CD4-positive, CD25-positive, alpha-beta regulatory T cell (primary cell): ENCODE measurements around the gene KLHL24. TPM values are rescaled to one million over a fixed set of nuclear protein-coding genes. Genes with fewer than 3 reads are reported as not detected.
"Not testable (repeated sequence)": the region's sequence is repeated elsewhere in the genome, so short reads cannot be mapped to it uniquely, and the experiment has no call there.

Experiments
- ATAC-seq, 2 donors: fragments of 150-1000 bp; cut with Tn5 transposase; one replicate each; pipeline ENCODE4 v1.10.0; 2021; ENCODE audit warnings: low read depth in 2 of 2, moderate number of reproducible peaks in 2 of 2, moderate library complexity in 1 of 2
- DNase-seq, 3 donors: peaks; one replicate each; pipeline versions ENCODE4 v3.0.0 to v3.0.0-alpha.2; 2012 to 2022; ENCODE audit warnings: mixed read lengths in 1 of 3
- H3K27ac ChIP-seq: one replicate; pipeline ENCODE4 v1.7.0; 2013; ENCODE audit warnings: mild to moderate bottlenecking, low read length; ENCODE audit not compliant: insufficient read depth, poor library complexity, severe bottlenecking
- H3K27me3 ChIP-seq: one replicate; pipeline ENCODE4 v1.7.0; 2013; ENCODE audit warnings: low read length; ENCODE audit not compliant: control insufficient read depth, insufficient read depth
- H3K36me3 ChIP-seq: one replicate; pipeline ENCODE4 v1.7.0; 2013; ENCODE audit warnings: mild to moderate bottlenecking, low read length, moderate library complexity; ENCODE audit not compliant: control insufficient read depth, insufficient read depth
- H3K4me1 ChIP-seq: 2 replicates; pipeline ENCODE4 v1.7.0; 2013; ENCODE audit warnings: mild to moderate bottlenecking, low read length; ENCODE audit not compliant: insufficient read depth, control insufficient read depth, poor library complexity, severe bottlenecking
- H3K4me3 ChIP-seq: one replicate; pipeline ENCODE4 v1.7.0; 2013; ENCODE audit warnings: low read depth, mild to moderate bottlenecking, low read length, moderate library complexity
- H3K9me3 ChIP-seq, 2 experiments: 1 replicate in 1 of 2; 2 replicates in 1 of 2; pipeline ENCODE4 v1.7.0; 2013; ENCODE audit warnings: low read length in 2 of 2, mild to moderate bottlenecking in 1 of 2, moderate library complexity in 1 of 2; ENCODE audit not compliant: control insufficient read depth in 2 of 2
- H3K27ac Mint-ChIP-seq, 3 donors: one replicate each; pipeline ENCODE4 v1.8.0; 2020 to 2022; ENCODE audit warnings: mild to moderate bottlenecking in 3 of 3, mixed read lengths in 3 of 3, moderate library complexity in 2 of 3
- H3K27me3 Mint-ChIP-seq: one replicate; pipeline ENCODE4 v1.8.0; 2022; ENCODE audit warnings: mild to moderate bottlenecking, mixed read lengths
- H3K36me3 Mint-ChIP-seq: one replicate; pipeline ENCODE4 v1.8.0; 2020; ENCODE audit warnings: mixed read lengths
- H3K4me1 Mint-ChIP-seq, 4 donors: one replicate each; pipeline ENCODE4 v1.8.0; 2020 to 2022; ENCODE audit warnings: mixed read lengths in 4 of 4, mild to moderate bottlenecking in 1 of 4
- H3K4me3 Mint-ChIP-seq, 4 donors: one replicate each; pipeline ENCODE4 v1.8.0; 2020 to 2022; ENCODE audit warnings: mild to moderate bottlenecking in 4 of 4, mixed read lengths in 4 of 4, moderate library complexity in 3 of 4
- H3K9me3 Mint-ChIP-seq, 7 donors: one replicate each; pipeline ENCODE4 v1.8.0; 2020 to 2022; ENCODE audit warnings: mixed read lengths in 7 of 7, mild to moderate bottlenecking in 3 of 7, moderate library complexity in 2 of 7
- polyA plus RNA-seq, 4 donors: library from polyadenylated mRNA; unstranded; fragments of 300-500 nt; fragmentation: Illumina TruSeq; gene quantifications; one replicate each; pipeline ENCODE4 v1.2.3, GENCODE V29; 2021
- total RNA-seq: library from RNA; stranded (reverse); gene quantifications from one replicate; pipeline ENCODE4 v1.2.3, GENCODE V29; 2022

The KLHL24 gene
- total and polyA plus RNA-seq, 5 donors from 2014 or later: 37.0 to 144 (median 64.8) TPM

DNA sequence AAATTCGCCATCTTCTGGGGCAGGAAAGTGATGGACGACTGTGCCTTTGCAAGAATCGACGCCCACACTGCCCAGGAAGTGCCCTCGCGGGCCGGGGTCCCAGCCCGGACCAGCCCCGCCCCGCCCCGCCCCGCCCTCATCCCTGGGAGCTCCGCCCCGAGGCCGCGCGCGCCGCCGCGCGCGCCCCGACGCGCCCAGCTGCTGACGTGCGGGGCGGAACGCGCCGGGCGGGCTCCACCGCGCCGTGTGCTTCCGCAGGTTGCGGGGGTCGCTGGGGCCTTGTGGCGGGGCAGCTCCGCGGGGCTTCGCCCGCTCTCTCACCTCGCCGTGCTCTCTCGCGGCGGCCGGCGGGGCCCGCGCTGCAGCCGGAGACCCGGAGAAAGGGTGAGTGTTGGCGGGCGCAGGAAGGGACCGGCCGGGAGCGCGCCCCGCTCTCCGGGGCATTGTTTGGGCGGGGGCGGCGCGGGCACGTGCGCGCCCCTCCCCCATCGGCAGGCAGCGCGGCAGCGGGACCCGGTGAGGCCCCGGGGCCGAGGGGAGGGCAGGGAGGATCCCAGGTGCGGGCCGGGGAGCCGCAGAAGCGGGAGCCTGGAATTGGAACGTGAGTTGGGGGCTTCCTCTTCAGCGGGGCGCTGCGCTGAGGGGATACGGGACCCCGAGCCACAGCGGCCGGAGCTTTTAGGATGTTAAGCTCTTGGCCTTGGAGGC is 62.3 kb downstream of the KLHL24 start, which contains the start of gene YEATS2:
Gene YEATS2, plus strand, starts transcription at position 188 of the 708 bp plus-strand sequence. CDS start 17,366 bp downstream, outside the sequence.
- peak within 1 kb of the TSS; percentile 77 for H3K27ac ChIP-seq
- peaks cover 0 to 4% (median 0%) of the 10 kb centered on the region in 7 donors for H3K9me3 Mint-ChIP-seq
- peaks cover 18% of the 10 kb centered on the region for H3K4me1 ChIP-seq
- peak within 1 kb of the TSS; percentile 88 to 92 (median 90) for H3K27ac Mint-ChIP-seq
- peak within 1 kb of the TSS; percentile 94 for H3K4me3 ChIP-seq
- H3K9me3 ChIP-seq: no peaks in the 10 kb centered on the region
- ATAC-seq (peak; percentile 88 to 89), DNase-seq (peak; percentile 63 to 79 (median 73))
- peaks cover 28 to 41% (median 34%) of the 10 kb centered on the region in 4 donors for H3K4me1 Mint-ChIP-seq
- no peaks in the 10 kb centered on the region for H3K36me3 ChIP-seq
- no peaks in the 10 kb centered on the region for H3K27me3 ChIP-seq
- H3K27me3 Mint-ChIP-seq: no peaks in the 10 kb centered on the region
- H3K4me3 Mint-ChIP-seq: peak within 1 kb of the TSS; percentile 91 to 99 (median 98)
- peaks cover 5% of the 10 kb centered on the region for H3K36me3 Mint-ChIP-seq

DNA sequence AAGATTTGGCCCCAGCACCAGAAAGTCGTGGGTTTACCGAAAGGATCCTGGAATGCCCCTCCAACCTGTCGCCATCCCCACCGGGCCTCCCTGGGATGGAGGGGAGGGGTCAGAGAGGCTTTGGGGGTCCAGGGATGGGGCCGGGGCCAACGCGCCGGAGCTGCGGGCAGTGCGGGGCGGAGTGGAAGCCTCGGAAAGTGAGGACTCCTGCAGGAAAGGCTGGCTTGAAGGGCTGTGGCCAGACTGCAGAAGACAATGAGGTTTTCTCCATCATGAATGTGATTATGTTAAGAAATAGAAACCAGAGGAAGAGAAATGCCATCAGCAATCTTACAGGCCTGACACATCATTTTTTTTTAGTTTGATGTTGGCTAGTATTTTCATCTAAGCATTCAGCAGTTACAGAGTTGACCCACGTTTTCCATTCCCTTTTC is 62.9 kb downstream of the KLHL24 start:
- peaks cover 28 to 46% (median 40%) of the 10 kb centered on the region in 4 donors for H3K4me1 Mint-ChIP-seq
- peaks cover 5% of the 10 kb centered on the region for H3K36me3 Mint-ChIP-seq
- peak overlapping the region; percentile 83 to 90 (median 88) for H3K27ac Mint-ChIP-seq
- H3K4me3 ChIP-seq: peak overlapping the region; percentile 83
- H3K27ac ChIP-seq: peak overlapping the region; percentile 77
- peak in 2 of 3 donors; percentile 36 to 50 for DNase-seq
- H3K9me3 ChIP-seq: no peaks in the 10 kb centered on the region
- H3K4me1 ChIP-seq: peaks cover 18% of the 10 kb centered on the region
- peaks cover 0 to 4% (median 0%) of the 10 kb centered on the region in 7 donors for H3K9me3 Mint-ChIP-seq
- H3K27me3 Mint-ChIP-seq: no peaks in the 10 kb centered on the region
- ATAC-seq: peak; percentile 23 to 43
- no peaks in the 10 kb centered on the region for H3K27me3 ChIP-seq
- H3K4me3 Mint-ChIP-seq: peak overlapping the region; percentile 91 to 99 (median 98)
- H3K36me3 ChIP-seq: no peaks in the 10 kb centered on the region

DNA sequence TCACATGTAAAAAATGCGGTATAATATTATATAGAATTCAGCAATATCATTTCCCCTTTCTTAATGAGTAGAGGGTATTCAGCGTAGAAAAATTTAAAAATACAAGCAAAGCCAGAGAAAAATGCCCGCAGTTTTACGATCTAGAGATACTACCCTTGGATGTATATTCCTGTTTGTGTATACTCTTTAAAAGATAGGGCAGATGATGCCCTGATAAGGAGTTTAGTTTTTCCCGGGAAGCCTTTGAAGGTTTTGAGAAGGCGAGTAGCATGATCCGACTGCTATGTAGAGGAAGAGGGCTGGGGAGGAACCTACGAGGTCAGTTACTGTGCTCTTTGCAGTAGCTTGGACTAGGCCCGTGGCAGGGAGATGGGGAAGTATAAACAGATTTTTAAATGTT is 63.3 kb downstream of the KLHL24 start:
- H3K4me1 Mint-ChIP-seq: peaks cover 28 to 50% (median 43%) of the 10 kb centered on the region in 4 donors
- Histone ChIP-seq H3K27me3 (no peaks in the 10 kb centered on the region), H3K36me3 (no peaks in the 10 kb centered on the region), H3K9me3 (no peaks in the 10 kb centered on the region), H3K4me3 (peak overlapping the region; percentile 83), H3K4me1 (peaks cover 18% of the 10 kb centered on the region), H3K27ac (peak overlapping the region; percentile 77)
- peaks cover 5% of the 10 kb centered on the region for H3K36me3 Mint-ChIP-seq
- ATAC-seq (no peak), DNase-seq (peak in 1 of 3 donors; percentile 19)
- peak overlapping the region; percentile 91 to 99 (median 98) for H3K4me3 Mint-ChIP-seq
- H3K27ac Mint-ChIP-seq: peak overlapping the region; percentile 83 to 90 (median 88)
- peaks cover 0 to 4% (median 0%) of the 10 kb centered on the region in 7 donors for H3K9me3 Mint-ChIP-seq
- no peaks in the 10 kb centered on the region for H3K27me3 Mint-ChIP-seq

DNA sequence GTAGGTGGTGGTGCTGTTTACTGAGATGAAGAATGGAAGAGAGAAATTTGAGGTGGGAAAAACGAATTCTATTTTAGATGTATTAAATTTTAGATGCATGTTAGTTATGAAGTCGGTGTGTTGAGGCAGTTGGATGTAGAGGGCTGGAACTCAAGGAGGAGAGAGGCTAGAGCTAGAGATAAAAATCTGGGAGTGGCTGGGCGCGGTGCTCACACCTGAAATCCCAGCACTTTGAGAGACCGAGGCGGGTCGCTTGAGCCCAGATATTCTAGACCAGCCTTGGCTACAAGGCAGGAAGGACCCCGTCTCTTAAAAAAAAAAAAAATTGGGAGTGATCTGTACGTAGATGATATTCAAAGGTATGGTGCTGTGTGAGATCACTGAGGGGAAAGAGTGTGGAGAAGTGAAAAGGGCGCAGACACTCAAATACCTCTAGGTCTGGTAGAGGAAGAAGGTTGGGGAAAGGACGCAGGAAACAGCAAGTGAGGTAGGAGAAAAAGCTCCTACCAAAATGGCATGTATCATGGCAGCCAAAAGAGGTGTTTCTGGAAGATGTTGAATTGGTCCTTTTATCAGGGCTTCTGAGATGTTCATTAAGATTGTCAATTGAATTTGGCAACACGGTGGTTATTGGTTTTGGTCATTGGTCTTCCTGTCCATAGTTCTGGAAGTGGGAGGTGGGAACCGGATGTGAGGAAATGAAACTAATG is 64.0 kb downstream of the KLHL24 start:
- Histone ChIP-seq H3K27me3 (no peaks in the 10 kb centered on the region), H3K9me3 (no peaks in the 10 kb centered on the region), H3K4me3 (peak overlapping the region; percentile 83), H3K36me3 (no peaks in the 10 kb centered on the region), H3K27ac (peak overlapping the region; percentile 77), H3K4me1 (peaks cover 18% of the 10 kb centered on the region)
- DNase-seq: no peak
- peaks cover 0 to 4% (median 0%) of the 10 kb centered on the region in 7 donors for H3K9me3 Mint-ChIP-seq
- peaks cover 5% of the 10 kb centered on the region for H3K36me3 Mint-ChIP-seq
- ATAC-seq: no peak
- H3K4me3 Mint-ChIP-seq: peak overlapping the region; percentile 91 to 99 (median 98)
- H3K27me3 Mint-ChIP-seq: no peaks in the 10 kb centered on the region
- peak overlapping the region; percentile 61 to 90 (median 83) for H3K27ac Mint-ChIP-seq
- peaks cover 32 to 53% (median 48%) of the 10 kb centered on the region in 4 donors for H3K4me1 Mint-ChIP-seq

DNA sequence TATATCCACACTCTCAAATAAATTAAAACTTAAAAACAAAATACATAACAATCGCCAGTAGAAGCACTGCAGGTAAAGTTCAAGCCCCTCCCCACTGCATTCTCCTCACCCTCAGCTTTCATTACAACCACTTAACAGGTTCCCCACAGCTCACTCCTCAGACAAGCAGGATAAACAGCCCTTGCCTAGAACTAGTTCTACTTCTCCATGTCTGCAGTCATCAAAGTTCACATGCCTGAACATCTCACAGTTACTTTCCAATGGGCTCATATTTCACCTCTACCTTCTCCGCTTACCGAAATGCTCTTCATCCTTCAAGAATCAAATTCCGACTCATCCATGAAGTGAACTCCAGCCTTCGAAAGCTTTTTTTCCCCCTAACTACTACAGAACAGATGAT is 66.3 kb downstream of the KLHL24 start:
- peak overlapping the region in 1 of 4 donors; percentile 98 for H3K4me3 Mint-ChIP-seq
- no peak for DNase-seq
- Histone ChIP-seq H3K9me3 (no peaks in the 10 kb centered on the region), H3K4me1 (peaks cover 18% of the 10 kb centered on the region), H3K27ac (no peak overlapping the region), H3K36me3 (no peaks in the 10 kb centered on the region), H3K4me3 (no peak overlapping the region), H3K27me3 (no peaks in the 10 kb centered on the region)
- no peak for ATAC-seq
- peaks cover 40 to 62% (median 52%) of the 10 kb centered on the region in 4 donors for H3K4me1 Mint-ChIP-seq
- no peaks in the 10 kb centered on the region for H3K27me3 Mint-ChIP-seq
- H3K36me3 Mint-ChIP-seq: peaks cover 5% of the 10 kb centered on the region
- peaks cover 0 to 4% (median 0%) of the 10 kb centered on the region in 7 donors for H3K9me3 Mint-ChIP-seq
- H3K27ac Mint-ChIP-seq: peak overlapping the region in 2 of 3 donors; percentile 31 to 69

DNA sequence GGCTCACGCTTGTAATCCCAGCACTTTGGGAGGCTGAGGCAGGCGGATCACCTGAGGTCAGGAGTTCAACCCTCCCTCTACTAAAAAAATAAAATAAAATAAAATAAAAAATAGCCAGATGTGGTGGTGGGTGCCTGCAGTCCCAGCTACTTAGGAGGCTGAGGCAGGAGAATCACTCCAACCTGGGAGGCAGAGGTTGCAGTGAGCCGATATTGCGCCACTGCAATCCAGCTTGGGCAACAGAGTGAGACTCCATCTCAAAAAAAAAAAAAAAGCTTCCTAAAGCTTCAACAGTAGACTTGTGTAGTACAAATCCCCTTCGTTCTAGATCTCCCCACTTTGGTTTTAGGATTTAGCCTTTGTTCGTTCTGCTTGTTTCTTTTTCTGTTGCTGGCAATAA is 68.5 kb downstream of the KLHL24 start:
- not testable (repeated sequence) for H3K9me3 Mint-ChIP-seq, H3K4me3 ChIP-seq, H3K9me3 ChIP-seq, H3K36me3 ChIP-seq, H3K36me3 Mint-ChIP-seq, DNase-seq, H3K27me3 Mint-ChIP-seq, H3K27me3 ChIP-seq, H3K27ac ChIP-seq, ATAC-seq
- Mint-ChIP-seq H3K4me3 (peak overlapping the region in 1 of 4 donors; percentile 43), H3K27ac (peak overlapping the region in 2 of 3 donors; percentile 14 to 22), H3K4me1 (peaks cover 31 to 63% (median 47%) of the 10 kb centered on the region in 4 donors)
- H3K4me1 ChIP-seq: peaks cover 14% of the 10 kb centered on the region

- Histone ChIP-seq H3K27me3 (no peaks in the 10 kb centered on the region), H3K36me3 (peaks cover 3% of the 10 kb centered on the region), H3K4me1 (no peaks in the 10 kb centered on the region), H3K9me3 (no peaks in the 10 kb centered on the region), H3K27ac (no peak overlapping the region), H3K4me3 (no peak overlapping the region)
- H3K27ac Mint-ChIP-seq: peak overlapping the region in 1 of 3 donors; percentile 59
- no peak overlapping the region for H3K4me3 Mint-ChIP-seq
- no peaks in the 10 kb centered on the region for H3K36me3 Mint-ChIP-seq
- no peaks in the 10 kb centered on the region for H3K27me3 Mint-ChIP-seq
- ATAC-seq (no peak), DNase-seq (no peak)
- H3K4me1 Mint-ChIP-seq: peaks cover 15 to 25% (median 20%) of the 10 kb centered on the region in 4 donors
- no peaks in the 10 kb centered on the region for H3K9me3 Mint-ChIP-seq
Observed at GRCh38 chr3:183710231-183710630, 74.8 kb downstream of the KLHL24 start.
